ENCODE measurements around the gene TJAP1. TPM values are rescaled to one million over a fixed set of nuclear protein-coding genes. Genes with fewer than 3 reads are reported as not detected.

TJAP1 gene
- 9.9 and 11.3 TPM in 2 replicates for total RNA-seq (2014; rRNA removed; shearing (Covaris generic))

DNA sequence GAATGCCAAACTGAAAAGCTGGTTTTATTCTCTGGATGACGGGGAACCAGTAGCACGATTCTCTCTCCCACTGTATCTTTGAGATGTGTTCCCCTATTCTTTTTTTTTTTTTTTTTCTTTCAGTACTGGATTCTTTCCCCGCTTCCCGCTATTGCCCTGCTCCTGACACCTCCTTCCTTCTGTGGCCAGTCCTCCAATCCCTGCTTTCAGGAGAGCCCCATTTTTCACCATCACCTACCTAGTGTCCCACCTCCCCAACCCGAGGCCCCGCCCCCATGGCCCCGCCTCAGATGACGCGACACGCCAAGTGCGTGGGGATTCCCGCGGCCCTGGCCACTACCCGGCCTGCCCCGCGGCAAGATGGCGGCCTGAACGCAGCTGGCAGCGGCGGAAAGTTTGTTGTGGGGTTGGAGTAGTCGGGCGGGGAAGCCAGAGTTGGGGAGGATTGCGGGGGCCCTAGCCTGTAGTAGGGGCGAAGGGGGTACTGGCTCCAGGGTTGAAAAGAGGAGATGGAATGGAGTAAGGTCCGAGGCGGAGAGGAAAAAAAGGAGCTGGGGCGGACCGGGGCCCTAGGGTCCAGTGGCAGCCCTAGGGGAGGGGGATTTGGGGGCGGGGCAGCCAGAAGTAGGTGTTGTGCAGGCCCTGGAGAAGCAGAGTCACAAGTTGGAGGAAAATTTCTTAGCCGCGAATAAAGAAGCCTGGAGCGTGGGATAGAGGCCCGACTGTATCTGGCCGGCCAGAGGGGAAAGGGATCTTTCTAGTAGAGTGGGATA lies at the start of gene TJAP1:
Gene TJAP1 (plus strand): TSS at position 336 of the 773 bp plus-strand sequence. CDS start 21,432 bp downstream, outside the sequence.
- DNase-seq (ENCODE audit: low spot score): peak; percentile 85

- no peak for DNase-seq (ENCODE audit: low spot score)
These were observed 49.2 kb upstream of the TJAP1 start for GRCh38 chr6:43428112-43428570.

GRCh38 chr6:43428874-43429273 lies 48.5 kb upstream of the TJAP1 start:
- no peak for DNase-seq (ENCODE audit: low spot score)

DNA sequence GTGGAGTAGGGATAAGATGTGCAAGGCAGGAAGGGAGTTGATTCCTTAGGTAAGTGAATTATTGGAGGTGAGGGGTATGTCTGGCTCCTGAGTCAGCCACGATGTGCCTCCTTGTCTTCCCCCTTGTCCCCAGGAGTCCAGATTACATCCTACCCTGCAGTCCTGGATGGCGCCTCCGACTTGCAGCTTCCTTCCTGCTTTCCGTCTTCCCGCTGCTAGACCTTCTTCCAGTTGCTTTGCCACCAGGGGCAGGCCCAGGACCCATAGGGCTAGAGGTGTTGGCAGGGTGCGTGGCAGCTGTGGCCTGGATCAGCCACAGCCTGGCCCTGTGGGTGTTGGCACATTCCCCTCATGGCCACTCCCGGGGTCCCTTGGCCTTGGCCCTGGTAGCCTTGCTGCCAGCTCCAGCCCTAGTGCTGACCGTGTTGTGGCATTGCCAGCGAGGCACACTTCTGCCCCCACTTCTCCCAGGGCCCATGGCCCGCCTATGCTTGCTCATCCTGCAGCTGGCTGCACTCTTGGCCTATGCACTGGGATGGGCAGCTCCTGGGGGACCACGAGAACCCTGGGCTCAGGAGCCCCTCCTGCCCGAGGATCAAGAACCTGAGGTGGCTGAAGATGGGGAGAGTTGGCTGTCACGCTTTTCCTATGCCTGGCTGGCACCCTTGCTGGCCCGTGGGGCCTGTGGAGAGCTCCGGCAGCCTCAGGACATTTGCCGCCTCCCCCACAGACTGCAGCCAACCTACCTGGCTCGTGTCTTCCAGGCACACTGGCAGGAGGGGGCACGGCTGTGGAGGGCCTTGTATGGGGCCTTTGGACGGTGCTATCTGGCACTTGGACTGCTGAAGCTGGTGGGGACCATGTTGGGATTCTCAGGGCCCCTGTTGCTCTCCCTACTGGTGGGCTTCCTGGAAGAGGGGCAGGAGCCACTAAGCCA lies 45.1 kb upstream of the TJAP1 start:
- no peak for DNase-seq (ENCODE audit: low spot score)

DNA sequence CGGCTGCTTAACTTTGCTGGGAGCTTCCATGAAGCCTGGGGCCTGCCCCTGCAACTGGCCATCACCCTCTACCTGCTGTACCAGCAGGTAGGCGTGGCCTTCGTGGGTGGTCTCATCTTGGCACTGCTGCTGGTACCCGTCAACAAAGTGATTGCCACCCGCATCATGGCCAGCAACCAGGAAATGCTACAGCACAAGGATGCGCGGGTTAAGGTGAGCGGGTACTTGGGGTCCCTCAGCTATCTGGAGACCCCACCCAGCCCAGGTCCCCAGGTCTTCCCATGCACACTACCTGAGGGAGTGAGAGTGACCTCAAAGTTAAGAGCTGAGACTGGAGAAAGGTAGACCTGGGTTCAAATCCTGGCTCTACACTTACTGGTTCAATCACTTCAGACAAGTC lies 44.2 kb upstream of the TJAP1 start:
- DNase-seq (ENCODE audit: low spot score): no peak

DNA sequence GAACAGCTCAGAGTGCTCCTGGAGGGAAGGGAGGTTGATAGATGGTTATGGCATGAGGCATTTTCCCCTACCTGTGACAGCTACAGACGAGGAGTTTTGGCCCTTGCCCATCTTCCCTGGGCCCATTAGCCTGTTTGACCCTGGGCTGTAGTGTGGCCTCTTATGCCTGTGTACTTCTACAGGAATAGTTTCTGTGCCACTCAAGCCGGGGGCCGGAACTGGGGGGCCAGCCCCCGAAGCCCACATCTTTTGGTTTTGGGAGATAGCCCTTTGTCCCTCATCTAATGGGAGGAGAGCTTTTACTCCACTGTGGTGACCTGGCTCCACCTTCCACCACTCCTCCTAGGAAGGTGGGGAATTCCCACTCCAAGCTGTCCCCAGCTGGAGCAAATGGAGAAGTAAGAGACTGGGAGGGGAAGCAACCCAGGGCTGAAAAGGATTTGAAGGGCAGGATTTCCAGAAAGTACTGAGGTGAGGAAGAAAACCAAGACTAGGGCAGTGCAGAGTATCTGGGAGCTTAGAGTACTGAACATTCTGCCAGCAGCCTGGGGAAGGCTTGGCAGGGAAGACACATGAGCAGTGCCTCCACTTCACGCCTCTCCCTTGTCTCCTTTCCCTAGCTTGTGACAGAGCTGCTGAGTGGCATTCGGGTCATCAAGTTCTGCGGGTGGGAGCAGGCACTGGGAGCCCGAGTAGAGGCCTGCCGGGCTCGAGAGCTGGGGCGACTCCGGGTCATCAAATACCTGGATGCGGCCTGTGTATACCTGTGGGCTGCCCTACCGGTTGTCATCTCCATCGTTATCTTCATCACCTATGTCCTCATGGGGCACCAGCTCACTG lies 43.1 kb upstream of the TJAP1 start:
- DNase-seq (ENCODE audit: low spot score): no peak

DNA sequence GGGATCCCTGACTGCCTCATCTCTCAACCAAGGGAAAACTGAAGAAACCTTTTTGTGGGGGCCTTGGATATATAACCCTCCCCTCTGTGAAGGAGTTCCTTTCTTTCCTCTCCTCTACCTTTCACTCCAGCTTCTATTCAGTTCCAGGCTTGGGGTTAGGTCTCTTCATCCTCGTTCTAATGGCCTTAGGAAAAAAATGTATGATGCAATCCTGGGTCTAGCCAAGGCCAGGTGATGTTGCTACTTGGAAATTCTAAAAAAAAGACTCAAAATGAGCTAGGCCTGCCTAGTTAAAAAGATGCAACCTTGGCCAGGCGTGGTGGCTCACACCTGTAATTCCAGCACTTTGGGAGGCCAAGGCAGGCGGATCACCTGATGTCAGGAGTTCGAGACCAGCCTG lies 42.4 kb upstream of the TJAP1 start:
- no peak for DNase-seq (ENCODE audit: low spot score)

- DNase-seq (ENCODE audit: low spot score): no peak
These were observed 41.5 kb upstream of the TJAP1 start for GRCh38 chr6:43435682-43436437.

- peak; percentile 85 for DNase-seq (ENCODE audit: low spot score)
These were observed 40.6 kb upstream of the TJAP1 start for GRCh38 chr6:43436577-43437282.

DNA sequence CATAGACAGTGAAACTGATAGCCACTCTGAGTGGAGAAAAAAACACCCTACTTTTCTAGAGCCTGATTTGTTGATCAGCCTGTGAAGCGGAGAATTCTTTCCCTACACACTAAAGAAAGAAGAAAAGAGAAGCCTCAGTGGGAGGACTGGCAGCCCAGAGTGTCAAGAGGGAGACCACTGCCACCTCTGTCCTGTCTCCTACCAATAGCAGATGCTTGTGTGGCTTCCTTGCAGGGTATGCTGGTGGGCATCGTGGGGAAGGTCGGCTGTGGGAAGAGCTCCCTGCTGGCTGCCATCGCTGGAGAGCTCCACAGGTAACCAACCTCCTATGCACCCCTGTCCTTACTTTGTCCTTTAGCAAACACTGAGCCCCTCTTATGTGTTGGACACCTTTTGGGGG lies 39.7 kb upstream of the TJAP1 start:
- DNase-seq (ENCODE audit: low spot score): no peak

GRCh38 chr6:43442935-43443334 lies 34.4 kb upstream of the TJAP1 start:
- DNase-seq (ENCODE audit: low spot score): no peak

DNA sequence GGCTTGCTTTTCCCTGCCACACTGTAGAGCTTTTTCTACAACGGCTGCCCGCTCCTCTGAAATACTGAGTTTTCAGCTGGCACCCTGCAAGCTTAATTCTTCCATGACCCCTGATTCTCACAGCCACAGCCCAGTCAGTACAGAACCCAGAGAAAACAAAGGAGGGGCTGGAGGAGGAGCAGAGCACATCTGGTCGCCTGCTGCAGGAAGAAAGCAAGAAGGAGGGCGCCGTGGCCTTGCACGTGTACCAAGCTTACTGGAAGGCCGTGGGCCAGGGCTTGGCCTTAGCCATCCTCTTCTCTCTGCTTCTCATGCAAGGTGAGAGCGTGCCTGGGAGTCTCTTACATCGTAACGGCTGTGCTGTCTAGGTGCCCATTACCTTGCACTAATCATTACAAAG lies 33.3 kb upstream of the TJAP1 start:
- no peak for DNase-seq (ENCODE audit: low spot score)

- no peak for DNase-seq (ENCODE audit: low spot score)
These were observed 32.8 kb upstream of the TJAP1 start for GRCh38 chr6:43444582-43444981.

GRCh38 chr6:43445576-43445975 lies 31.8 kb upstream of the TJAP1 start:
- no peak for DNase-seq (ENCODE audit: low spot score)

- no peak for DNase-seq (ENCODE audit: low spot score)
These were observed 29.8 kb upstream of the TJAP1 start for GRCh38 chr6:43447604-43448003.

GRCh38 chr6:43448916-43449315 lies 28.5 kb upstream of the TJAP1 start:
- DNase-seq (ENCODE audit: low spot score): no peak

- no peak for DNase-seq (ENCODE audit: low spot score)
These were observed 26.7 kb upstream of the TJAP1 start for GRCh38 chr6:43450699-43451131.

DNA sequence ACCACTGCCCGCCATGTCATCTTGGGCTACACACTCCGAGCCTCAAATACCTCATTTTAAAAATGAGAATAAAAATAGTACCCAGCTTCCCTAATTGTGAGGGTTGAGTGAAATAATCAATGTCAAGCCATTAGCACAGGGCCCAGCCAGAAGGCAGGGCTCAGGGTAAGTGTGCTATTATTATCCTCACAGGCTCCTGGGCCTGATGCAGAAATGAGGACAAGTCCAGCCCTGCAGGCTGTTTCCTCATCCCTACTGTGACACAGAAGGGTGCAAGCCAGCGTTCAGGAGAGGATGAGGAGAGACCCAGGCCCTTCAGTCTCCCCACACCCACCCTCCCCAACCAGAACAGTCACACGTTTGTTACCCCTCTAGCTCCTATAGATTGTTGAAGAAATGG lies 26.0 kb upstream of the TJAP1 start:
- DNase-seq (ENCODE audit: low spot score): no peak

GRCh38 chr6:43451939-43452338 lies 25.4 kb upstream of the TJAP1 start:
- DNase-seq (ENCODE audit: low spot score): no peak

GRCh38 chr6:43452896-43453295 lies 24.5 kb upstream of the TJAP1 start:
- no peak for DNase-seq (ENCODE audit: low spot score)
